ENCODE results near the gene SIRT3. TPM values are rescaled to one million over a fixed set of nuclear protein-coding genes. Genes with fewer than 3 reads are reported as not detected.

The SIRT3 gene
- total and polyA plus RNA-seq, 2 of the 4 experiments (the other 2 are of a cell fraction): 5.4 to 18.6 TPM

DNA sequence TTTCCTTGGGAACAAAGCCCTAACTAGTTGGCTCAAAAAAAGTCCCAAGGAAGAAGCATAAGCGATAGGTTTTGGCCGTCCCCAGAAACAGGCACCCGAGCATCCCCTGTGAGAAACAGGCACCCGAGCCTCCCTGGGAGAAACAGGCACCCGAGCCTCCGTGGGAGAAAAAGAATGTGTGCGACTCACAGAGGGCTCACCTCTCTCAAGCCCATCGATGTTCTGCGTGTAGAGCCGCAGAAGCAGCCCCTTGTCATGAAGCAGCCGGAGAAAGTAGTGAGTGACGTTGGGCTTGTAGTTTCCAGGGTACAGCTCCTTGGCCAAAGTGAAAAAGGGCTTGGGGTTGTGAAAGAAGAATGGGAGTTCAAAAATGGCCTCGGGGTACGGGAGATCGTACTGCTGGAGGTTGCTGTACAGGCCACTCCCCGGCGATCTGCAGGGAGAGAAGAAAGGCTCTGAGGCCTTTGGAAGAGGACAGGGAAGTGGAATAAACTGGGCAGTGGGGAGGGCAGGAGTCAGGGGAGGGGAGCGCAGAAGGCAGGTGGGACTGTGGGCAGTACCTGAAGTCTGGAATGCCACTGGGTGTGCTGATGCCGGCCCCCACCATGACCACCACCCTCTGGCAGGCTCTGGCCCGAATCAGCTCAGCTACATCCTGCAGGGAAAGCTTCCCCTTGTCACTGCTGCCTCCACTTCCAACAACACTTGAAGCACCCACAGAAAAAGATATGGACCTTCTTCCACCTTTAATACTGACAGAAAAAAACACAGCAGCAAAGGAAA, 3.2 kb downstream of the SIRT3 start:
- Histone ChIP-seq H3K9me1 (ENCODE audit: insufficient read depth, low read length) (no peaks in the 10 kb centered on the region), H3K18ac (ENCODE audit: low read depth, low read length) (no peak overlapping the region), H3K4ac (ENCODE audit: low read depth, low read length) (no peak overlapping the region), H3K79me1 (ENCODE audit: low read depth in 1 of 2, low read length in 2 of 2) (peaks cover 9 to 44% of the 10 kb centered on the region in 2 experiments; a peak in 3 of 4 replicates), H4K91ac (ENCODE audit: insufficient read depth, low read depth, low read length) (no peak overlapping the region), H2AFZ (replicated peaks; ENCODE audit: low read length, poor library complexity) (no peak overlapping the region), H3K9ac (ENCODE audit: low read depth, low read length) (no peak overlapping the region), H4K5ac (ENCODE audit: low read depth, low read length) (no peak overlapping the region), H4K20me1 (ENCODE audit: insufficient read depth, low read length) (peaks cover 5% of the 10 kb centered on the region), H3K23ac (ENCODE audit: low read depth, low read length) (no peak overlapping the region; the same call in 1 of the 2 replicates), H3K14ac (replicated peaks; ENCODE audit: low read depth, low read length) (no peak overlapping the region), H3K4me1 (ENCODE audit: control insufficient read depth, insufficient read depth, low read length) (peaks cover 2% of the 10 kb centered on the region), H3K36me3 (ENCODE audit: control insufficient read depth, insufficient read depth, low read length) (peaks cover 2% of the 10 kb centered on the region; the same call in 1 of the 2 replicates), H2BK5ac (ENCODE audit: low read depth, low read length, poor library complexity, severe bottlenecking) (no peak overlapping the region), H2BK15ac (ENCODE audit: low read depth, low read length) (no peak overlapping the region), H3K4me3 (ENCODE audit: insufficient read depth, low read depth, low read length) (no peak overlapping the region), H4K8ac (ENCODE audit: low read depth in 2 of 2, low read length in 2 of 2) (no peak overlapping the region), H3K56ac (ENCODE audit: extremely low read depth, insufficient read depth, low read length) (no peak overlapping the region), H3K4me2 (ENCODE audit: low read depth, low read length) (no peak overlapping the region), H2BK20ac (ENCODE audit: low read depth, low read length) (no peak overlapping the region), H3K27me3 (ENCODE audit: control insufficient read depth, insufficient read depth, low read length) (no peaks in the 10 kb centered on the region), H2BK120ac (ENCODE audit: low read depth, low read length) (no peak overlapping the region), H3K9me3 (ENCODE audit: control insufficient read depth, insufficient read depth, low read length) (no peaks in the 10 kb centered on the region), H3K27ac (ENCODE audit: insufficient read depth, low read length) (no peak overlapping the region), H2AK9ac (replicated peaks; ENCODE audit: low read depth, low read length, poor library complexity) (peak overlapping the region; percentile 13), H2AK5ac (ENCODE audit: low read depth, low read length) (no peak overlapping the region)
- no peak for TF ChIP-seq MAZ (IDR thresholded peaks at IDR 0.05; ENCODE audit: borderline replicate concordance, low read depth, low read length)
- no peak for TF ChIP-seq RFX5 (IDR thresholded peaks at IDR 0.05; ENCODE audit: low read depth, low read length)
- no peak for TF ChIP-seq RCOR1 (IDR thresholded peaks at IDR 0.05; ENCODE audit: insufficient replicate concordance, low read length)
- TF ChIP-seq NFE2L2 (IDR thresholded peaks at IDR 0.05; ENCODE audit: low read depth, low read length): no peak
- TF ChIP-seq, protein P1, sequence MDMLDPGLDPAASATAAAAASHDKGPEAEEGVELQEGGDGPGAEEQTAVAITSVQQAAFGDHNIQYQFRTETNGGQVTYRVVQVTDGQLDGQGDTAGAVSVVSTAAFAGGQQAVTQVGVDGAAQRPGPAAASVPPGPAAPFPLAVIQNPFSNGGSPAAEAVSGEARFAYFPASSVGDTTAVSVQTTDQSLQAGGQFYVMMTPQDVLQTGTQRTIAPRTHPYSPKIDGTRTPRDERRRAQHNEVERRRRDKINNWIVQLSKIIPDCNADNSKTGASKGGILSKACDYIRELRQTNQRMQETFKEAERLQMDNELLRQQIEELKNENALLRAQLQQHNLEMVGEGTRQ (IDR thresholded peaks at IDR 0.05; ENCODE audit: low read depth, low read length): no peak
- TF ChIP-seq, protein P2, sequence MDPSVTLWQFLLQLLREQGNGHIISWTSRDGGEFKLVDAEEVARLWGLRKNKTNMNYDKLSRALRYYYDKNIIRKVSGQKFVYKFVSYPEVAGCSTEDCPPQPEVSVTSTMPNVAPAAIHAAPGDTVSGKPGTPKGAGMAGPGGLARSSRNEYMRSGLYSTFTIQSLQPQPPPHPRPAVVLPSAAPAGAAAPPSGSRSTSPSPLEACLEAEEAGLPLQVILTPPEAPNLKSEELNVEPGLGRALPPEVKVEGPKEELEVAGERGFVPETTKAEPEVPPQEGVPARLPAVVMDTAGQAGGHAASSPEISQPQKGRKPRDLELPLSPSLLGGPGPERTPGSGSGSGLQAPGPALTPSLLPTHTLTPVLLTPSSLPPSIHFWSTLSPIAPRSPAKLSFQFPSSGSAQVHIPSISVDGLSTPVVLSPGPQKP (IDR thresholded peaks at IDR 0.05; ENCODE audit: borderline replicate concordance, low read depth, low read length): no peak
- no peak for TF ChIP-seq RAD21 (IDR thresholded peaks at IDR 0.05; ENCODE audit: low read length)
- TF ChIP-seq BHLHE40 (IDR thresholded peaks at IDR 0.05; ENCODE audit: low read depth, low read length): no peak
- no peak for TF ChIP-seq FOS (IDR thresholded peaks at IDR 0.05; ENCODE audit: low read depth, low read length)
- ChIA-PET POLR2A (ENCODE audit: unreplicated experiment) (no interaction called here), CTCF (no interaction called here)
- dilution Hi-C loops (cut with HindIII; ENCODE audit: low sequenced_read_pairs, unreplicated experiment): no loop called here
- no TSS peak for BruUV-seq (replicated peaks)
- in situ Hi-C loops (cut with MboI; ENCODE audit: low sequenced_read_pairs): no loop called here
- ATAC-seq (ENCODE audit: low read depth) (no peak), DNase-seq (no peak)
- intact Hi-C loops (cut with micrococcal nuclease): no loop called here
- WGBS, 2 experiments (ENCODE audit: extremely low coverage in 2 of 2, insufficient read length in 1 of 2): 98% methylated on average over 11 of the region's 20 CpGs; no CpG with 5 or more reads in 1 of the 2 experiments

Data from IMR-90 (cell line).